GM19043 (cell line): ENCODE measurements around the gene OR13C9.
"Not testable (repeated sequence)": the region's sequence is repeated elsewhere in the genome, so short reads cannot be mapped to it uniquely, and the experiment has no call there.

Experiments used
- ATAC-seq: cut with Tn5 transposase; IDR thresholded peaks from one replicate; pipeline ENCODE4 v1.9.1; 2021; ENCODE audit warnings: low read depth; ENCODE audit not compliant: unreplicated experiment

Gene OR13C9, protein sequence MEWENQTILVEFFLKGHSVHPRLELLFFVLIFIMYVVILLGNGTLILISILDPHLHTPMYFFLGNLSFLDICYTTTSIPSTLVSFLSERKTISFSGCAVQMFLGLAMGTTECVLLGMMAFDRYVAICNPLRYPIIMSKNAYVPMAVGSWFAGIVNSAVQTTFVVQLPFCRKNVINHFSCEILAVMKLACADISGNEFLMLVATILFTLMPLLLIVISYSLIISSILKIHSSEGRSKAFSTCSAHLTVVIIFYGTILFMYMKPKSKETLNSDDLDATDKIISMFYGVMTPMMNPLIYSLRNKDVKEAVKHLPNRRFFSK

DNA sequence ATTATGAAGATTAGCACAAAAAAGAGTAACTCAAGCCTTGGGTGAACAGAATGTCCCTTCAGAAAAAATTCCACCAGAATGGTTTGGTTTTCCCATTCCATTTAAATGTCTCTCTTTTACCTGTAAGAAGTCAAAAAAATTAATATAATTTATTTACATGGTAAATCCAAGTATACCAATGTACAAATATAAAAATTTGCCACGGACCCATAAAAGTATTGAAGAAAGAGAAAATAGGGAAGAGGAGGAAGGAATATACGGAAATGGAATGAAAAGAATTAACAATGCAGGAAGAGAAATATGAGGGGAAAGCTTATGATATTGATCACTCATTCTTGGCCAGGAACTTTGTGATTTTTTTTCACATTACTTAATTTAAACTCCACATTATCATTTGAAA lies at the start of gene OR13C9:
Gene OR13C9 (minus strand): TSS at position 101 of the 400 bp plus-strand sequence. CDS start 0 bp downstream, at position 101.
- ATAC-seq, result no peak

DNA sequence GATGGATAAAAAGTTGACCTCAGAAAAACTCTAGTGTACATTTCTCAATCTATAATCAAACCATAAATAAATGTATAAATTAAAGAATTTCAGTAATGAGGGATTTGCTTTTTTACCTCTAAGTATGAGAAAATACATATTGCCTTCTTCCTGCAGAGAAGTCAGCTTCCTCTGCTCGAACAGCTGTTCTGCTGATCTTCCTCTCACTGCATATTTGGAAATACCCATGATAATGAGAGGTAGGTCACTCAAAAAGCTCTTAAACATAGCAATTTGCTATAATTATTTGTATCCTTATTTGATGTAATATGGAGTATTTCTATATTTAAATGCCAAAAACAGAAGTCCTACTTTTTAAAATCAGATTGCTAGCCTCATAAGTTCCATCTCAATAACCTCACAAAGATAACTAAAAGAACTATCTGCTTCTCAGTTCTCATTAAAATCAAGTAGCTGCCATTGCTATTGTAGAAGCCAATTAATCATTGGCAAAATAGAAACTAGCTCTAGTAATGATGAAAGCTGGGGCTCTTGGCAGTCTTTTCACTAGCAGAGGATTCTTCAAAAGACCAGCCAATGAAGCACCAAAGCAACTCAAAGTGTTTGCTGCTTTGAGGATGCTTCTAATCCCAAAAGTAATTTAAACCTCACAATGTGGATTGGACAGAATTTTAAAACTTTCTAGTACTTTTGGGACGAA lies 40.6 kb upstream of the OR13C9 start:
- ATAC-seq, result no peak

DNA sequence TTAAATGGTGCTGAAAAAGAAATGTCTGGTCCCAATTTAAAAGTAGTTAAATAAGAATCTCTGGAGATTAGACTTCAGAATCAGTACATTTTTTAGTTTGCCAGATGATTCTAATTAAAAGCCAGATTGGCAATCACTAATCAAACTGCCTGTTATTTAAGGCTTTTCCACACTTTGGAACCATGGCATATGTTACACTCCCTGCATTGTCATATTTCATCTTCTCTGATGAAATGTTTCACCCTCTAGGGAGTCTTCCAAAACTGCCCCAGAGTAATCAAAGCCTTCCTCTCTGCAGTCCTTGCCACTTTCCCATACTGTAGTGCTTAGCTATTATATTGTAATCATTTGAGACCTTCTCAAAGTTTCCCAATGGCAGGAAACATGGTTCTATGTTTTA lies 17.5 kb upstream of the OR13C9 start:
- ATAC-seq, result no peak

DNA sequence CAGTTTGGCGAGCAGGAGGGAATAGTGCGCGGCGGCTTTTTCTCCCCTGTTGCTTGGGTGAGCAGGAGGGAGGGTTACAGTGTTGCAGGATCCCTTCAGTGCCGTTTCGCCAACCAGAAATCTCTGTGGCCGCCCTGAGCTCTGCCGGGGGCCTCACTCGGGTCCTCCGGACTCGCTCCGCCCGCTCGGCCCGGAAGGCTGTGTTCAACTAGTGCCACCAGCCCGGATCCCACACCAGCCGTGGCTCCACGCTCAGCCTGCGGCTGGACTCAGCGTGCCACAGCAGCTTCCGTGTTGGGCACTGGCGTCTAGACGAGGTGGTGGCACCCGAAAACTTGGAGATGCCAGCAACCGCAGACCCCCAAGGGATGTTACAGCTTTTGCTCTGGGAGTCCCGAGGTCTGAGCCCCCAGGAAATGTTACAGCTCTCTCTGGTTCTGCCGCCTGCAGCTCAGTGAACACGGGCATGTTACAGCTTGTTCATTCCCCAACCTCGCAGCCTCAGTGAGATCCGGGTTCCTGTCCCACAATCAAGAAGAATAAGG lies 16.0 kb upstream of the OR13C9 start:
- ATAC-seq, result no peak

DNA sequence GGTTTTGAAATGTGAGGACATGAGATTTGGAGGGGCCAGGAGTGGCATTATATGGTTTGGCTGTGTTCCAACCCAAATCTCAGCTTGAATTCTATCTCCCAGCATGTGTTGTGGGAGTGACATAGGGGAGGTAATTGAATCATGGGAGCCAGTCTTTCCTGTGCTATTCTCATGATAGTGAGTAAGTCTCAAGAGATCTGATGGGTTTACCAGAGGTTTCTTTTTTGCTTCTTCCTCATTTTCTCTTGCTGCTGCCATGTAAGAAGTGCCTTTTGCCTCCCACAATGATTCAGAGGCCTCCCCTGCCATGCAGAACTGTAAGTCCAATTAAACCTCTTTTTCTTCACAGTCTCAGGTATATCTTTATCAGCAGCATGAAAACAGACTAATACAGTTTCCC lies 8.0 kb upstream of the OR13C9 start:
- not testable (repeated sequence) for ATAC-seq

DNA sequence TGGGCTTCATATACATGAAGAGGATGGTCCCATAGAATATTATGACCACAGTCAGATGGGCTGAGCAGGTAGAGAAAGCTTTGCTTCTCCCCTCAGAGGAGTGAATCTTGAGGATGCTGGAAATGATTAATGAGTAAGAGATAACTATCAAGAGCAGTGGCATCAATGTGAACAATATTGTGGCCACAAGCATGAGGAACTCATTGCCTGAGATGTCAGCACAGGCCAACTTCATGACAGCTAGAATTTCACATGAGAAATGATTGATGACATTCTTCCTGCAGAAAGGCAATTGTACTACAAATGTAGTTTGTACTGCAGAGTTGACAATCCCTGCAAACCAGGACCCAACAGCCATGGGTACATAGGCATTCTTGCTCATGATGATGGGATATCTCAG lies 586 bp downstream of the OR13C9 start:
- ATAC-seq, result no peak

DNA sequence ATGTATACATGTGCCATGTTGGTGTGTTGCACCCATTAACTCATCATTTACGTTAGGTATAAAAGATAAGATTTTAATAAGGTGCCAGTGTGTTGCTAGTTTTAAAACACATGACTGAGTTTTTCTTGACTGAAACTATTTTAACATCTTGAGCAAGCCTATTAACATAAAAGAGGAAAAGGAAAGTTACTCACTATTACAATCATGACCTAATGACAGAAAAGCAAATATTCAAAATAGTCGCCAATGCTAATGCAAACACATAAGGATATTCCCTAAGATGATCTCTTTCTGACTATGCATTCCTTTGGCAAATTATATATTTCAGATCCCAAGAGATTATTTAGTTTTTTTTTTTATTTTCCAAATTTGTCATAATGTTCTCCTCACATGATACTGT lies 6.8 kb downstream of the OR13C9 start:
- ATAC-seq, result no peak

DNA sequence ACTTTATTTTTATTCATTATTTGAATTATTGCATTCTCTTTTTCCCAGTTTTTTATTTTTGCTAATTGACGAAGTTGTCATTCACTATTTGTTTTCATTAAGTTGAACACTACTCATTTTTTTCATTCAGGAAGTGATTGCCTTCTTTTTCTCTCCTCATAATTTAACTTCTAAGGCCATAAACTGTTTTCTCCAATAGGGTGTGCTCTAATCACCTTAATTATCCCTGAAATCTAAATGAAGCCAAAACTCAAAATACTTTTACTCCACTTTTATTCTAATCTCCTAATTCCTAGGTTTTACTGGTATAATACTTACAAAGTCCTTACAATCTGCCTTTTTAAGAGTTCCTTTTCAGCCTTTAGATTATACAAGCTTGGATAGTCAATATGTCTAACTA lies 9.7 kb downstream of the OR13C9 start:
- ATAC-seq, result no peak

DNA sequence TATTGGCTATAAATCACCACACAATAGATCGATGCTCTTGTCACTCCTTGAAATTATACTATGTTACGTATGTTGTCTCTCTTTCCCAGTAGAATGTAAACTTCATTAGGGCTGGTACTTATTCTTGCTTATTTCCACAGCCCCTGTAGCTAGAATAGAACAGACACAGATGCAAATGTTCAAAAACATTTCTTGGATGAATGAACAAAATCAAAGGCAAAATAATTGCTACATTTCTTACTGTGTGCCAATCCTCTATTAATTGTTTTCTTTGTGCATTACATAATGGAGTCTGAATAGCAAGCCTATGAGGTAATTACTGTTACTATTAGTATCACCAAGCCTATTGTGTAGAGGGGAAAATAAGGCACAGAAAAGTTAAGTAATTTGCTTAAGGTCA lies 11.9 kb downstream of the OR13C9 start:
- no peak for ATAC-seq

DNA sequence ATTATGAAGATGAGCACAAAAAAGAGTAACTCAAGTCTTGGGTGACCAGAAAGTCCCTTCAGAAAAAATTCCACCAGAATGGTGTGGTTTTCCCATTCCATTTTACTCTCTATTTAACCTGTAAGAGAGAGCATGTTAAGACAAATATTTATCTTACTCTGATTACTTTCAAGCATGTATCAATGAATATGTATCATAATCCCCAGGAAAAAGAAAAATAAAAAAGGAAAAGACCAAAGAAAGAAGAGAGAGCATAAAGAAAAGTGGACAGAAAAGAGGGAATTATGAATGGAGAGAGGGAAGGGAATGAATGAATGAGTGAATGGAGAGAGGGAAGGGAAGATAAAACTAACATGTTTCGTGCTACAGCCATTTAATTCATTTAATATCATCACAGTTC lies 12.5 kb downstream of the OR13C9 start, which contains the start of gene OR13C2:
Gene OR13C2 (minus strand): TSS at position 101 of the 400 bp plus-strand sequence. CDS start 0 bp downstream, at position 101.
- not testable (repeated sequence) for ATAC-seq

DNA sequence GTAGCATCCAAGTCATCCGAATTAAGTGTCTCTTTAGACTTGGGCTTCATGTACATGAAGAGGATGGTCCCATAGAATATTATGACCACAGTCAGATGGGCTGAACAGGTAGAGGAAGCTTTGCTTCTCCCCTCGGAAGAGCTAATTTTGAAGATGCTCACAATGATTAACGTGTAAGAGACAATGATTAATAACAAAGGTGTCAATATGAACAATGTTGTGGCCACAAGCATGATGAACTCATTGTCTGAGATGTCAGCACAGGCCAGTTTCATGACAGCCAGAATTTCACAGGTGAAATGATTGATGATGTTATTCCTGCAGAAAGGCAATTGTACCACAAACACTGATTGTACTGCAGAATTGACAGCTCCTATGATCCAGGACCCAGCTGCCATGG lies 13.2 kb downstream of the OR13C9 start:
- no peak for ATAC-seq

DNA sequence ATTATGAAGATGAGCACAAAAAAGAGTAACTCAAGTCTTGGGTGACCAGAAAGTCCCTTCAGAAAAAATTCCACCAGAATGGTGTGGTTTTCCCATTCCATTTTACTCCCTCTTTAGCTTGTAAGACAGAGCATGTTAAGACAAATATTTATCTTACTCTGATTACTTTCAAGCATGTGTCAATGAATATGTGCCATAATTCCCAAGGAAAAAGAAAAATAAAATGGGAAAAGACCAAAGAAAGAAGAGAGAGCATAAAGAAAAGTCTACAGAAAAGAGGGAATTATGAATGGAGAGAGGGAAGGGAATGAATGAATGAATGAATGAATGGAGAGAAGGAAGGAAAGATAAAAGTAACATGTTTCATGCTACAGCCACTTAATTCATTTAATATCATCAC lies 18.7 kb downstream of the OR13C9 start, which contains the start of gene OR13C5:
Gene OR13C5 (minus strand): TSS at position 101 of the 400 bp plus-strand sequence. CDS start 0 bp downstream, at position 101.
- not testable (repeated sequence) for ATAC-seq

DNA sequence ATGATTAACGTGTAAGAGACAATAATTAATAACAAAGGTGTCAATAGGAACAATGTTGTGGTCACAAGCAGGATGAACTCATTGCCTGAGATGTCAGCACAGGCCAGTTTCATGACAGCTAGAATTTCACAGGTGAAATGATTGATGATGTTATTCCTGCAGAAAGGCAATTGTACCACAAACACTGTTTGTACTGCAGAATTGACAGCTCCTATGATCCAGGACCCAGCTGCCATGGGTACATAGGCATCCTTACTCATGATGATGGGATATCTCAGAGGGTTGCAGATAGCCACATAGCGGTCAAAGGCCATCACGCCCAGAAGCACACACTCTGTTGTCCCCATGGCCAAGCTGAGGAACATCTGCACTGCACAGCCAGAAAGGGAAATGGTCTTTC lies 19.3 kb downstream of the OR13C9 start:
- not testable (repeated sequence) for ATAC-seq

DNA sequence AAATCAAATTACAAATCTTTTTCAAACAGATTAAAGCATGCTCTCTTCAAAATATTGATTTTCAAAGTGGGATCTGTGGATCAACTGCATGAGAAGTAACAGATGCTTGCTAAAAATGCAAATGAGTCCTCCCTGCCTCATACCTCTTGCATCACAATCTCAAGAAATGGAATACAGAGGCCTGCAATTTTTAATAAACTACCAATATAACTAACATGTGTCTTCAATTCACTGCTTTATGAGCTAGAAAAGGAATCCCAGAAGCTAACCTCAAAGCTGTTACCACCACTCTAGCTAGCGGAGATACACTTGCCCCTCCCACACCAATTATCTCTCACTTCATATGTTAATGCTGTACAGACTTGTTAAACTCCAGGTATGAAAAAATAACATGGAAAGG lies 28.4 kb downstream of the OR13C9 start:
- ATAC-seq, result no peak

DNA sequence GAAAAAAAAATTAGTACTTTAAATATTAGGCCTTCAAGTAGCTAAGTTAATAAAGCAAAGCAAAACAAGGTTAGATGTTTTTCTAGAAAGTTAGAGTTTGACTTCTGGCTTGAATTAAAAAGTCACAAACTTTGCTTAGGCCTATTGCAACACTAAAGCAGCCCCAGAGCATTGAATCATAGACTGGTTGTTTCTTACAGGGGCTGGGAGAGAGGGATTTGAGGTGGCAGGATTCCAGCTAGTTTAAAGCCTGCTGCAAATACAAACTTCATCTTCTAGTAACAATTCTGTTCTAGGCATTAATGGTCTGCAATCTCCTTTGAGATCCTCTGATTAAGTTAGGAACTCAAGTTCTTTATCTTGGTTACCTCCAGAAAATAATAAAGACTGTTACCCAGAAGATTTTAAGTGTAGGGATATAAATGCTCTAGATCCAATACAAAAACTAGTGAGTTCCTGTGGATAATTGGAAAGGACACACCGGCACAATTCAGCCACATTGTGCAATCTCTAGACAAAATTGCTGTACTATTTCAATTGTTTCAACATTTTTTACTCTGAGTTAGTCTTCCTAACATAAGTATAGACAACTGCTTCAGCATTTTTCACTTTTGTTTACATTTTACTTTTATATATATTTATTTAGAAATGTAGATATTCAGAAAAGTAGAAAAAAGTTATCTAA lies 31.4 kb downstream of the OR13C9 start:
- ATAC-seq, result no peak

DNA sequence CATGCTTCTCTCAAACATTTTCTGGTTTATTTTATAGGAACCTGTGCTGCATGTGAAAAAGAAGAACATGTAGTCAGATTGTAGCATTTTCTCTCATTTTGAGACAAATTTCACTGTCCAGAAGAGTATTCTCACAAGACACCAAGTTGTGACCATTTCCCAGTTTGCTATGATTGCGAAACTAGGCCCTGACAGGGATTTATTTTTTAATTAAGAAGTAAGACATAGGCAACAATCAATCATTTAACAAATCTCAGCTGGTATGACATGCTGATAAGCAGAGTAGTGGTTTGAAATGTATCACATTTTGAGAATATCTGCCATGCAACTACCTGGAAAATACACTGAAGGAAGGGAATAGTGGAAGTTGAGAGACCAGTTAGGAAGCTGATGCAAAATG lies 37.4 kb downstream of the OR13C9 start:
- no peak for ATAC-seq

DNA sequence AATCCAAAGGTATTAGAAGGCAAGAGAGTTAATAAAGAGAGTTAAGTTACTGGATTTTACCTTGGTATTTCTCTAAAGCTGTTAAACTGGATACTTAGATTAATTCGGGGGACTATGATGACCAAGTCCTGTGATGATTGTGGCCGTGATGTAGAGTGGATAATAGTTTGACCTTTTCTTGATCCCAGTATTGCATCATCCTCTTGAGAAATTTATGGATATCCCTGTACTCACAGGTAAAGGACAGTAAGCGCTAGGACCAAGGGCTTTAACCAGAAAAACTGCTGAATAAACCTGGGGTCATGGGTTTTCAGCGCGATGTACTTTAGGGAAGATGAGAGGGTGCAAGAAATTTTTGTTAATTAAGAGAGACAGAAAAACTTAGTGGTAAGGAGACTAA lies 40.7 kb downstream of the OR13C9 start:
- no peak for ATAC-seq

DNA sequence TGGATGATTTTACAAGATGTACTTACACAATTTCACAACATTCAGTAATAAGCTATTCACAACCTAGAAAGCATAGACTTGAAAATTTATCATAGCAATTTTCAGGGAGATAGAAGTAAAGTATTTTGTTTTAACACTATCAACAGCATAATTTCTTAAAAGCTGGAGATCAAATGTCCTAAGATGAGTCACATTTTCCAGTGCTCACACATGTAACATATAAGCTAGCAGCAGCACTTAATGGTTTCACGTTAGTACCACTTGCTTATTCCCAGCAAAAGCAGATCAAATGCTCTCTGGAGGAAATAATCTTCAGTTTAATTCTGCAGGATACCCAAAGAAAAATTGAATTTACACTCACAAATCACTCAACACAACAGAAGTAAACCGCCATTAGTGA lies 42.5 kb downstream of the OR13C9 start:
- ATAC-seq, result no peak

DNA sequence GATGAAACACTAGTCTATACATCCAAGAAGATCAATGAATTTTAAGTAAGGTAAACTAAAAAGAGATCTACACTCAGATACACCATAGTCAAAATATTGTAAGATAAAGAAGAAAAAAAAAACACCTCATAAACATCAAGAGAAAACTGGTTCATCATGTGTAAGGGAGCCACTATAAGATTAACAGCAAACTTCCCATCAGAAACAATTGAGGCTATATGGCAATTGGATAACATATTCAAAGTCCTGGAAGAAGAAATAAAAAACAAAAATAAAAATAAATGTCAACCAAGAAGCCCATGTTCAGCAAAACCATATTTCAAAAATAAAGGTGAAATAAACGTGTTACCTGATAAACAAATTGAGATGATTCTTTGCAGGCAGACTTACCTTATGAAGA lies 45.4 kb downstream of the OR13C9 start:
- ATAC-seq, result no peak

DNA sequence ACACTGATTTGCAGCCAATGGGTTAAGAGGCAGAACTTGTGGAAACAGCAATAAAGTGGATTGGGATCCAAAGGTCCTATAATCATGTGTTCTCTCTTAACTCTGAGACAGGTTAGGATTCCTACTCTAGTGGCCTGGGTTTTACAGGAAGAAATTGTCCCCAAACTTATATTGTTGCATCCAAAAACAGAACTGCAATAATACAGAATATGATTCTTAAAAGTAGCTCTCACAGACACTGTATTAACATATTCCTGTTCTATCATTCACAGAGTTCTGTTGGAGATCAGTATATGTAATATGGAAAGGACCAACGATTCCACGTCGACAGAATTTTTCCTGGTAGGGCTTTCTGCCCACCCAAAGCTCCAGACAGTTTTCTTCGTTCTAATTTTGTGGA lies 49.1 kb downstream of the OR13C9 start, which contains the start of gene OR13C8:
Gene OR13C8 (plus strand): TSS at position 301 of the 400 bp plus-strand sequence. CDS start 0 bp downstream, at position 301.
- no peak for ATAC-seq
